Stimulated activated CD8-positive, alpha-beta memory T cell treated with anti-CD3 and anti-CD28 coated beads, Interleukin-2, amount 100 ng/mL, for 1 hour (primary cell): ENCODE data around the gene PLB1.
"Not testable (repeated sequence)": the region's sequence is repeated elsewhere in the genome, so short reads cannot be mapped to it uniquely, and the experiment has no call there.

Experiments
- DNase-seq, 2 donors: peaks; one replicate each; pipeline ENCODE4 v3.0.0-alpha.2; 2020; ENCODE audit warnings: low read depth in 2 of 2

Gene PLB1

GRCh38 chr2:28647682-28648081 is 151.8 kb downstream of the PLB1 start:
- no peak for DNase-seq

- DNase-seq, result no peak
Observed at GRCh38 chr2:28648147-28648546, 152.3 kb downstream of the PLB1 start.

- DNase-seq, result no peak
Observed at GRCh38 chr2:28648671-28649395, 153.0 kb downstream of the PLB1 start.

- DNase-seq, result no peak
Observed at GRCh38 chr2:28649481-28650265, 153.8 kb downstream of the PLB1 start.

- no peak for DNase-seq
Observed at GRCh38 chr2:28650266-28650584, 154.4 kb downstream of the PLB1 start.

- no peak for DNase-seq
Observed at GRCh38 chr2:28652217-28652616, 156.4 kb downstream of the PLB1 start.

- no peak for DNase-seq
Observed at GRCh38 chr2:28653892-28654662, 158.2 kb downstream of the PLB1 start.

GRCh38 chr2:28654663-28655320 is 158.9 kb downstream of the PLB1 start:
- no peak for DNase-seq

- no peak for DNase-seq
Observed at GRCh38 chr2:28656937-28657615, 161.2 kb downstream of the PLB1 start.

GRCh38 chr2:28658369-28658768 is 162.5 kb downstream of the PLB1 start:
- no peak for DNase-seq

- DNase-seq, result no peak
Observed at GRCh38 chr2:28659127-28659526, 163.3 kb downstream of the PLB1 start.

- no peak for DNase-seq
Observed at GRCh38 chr2:28661589-28662001, 165.7 kb downstream of the PLB1 start.

- no peak for DNase-seq
Observed at GRCh38 chr2:28662044-28662443, 166.2 kb downstream of the PLB1 start.

- no peak for DNase-seq
Observed at GRCh38 chr2:28662468-28663181, 166.8 kb downstream of the PLB1 start.

GRCh38 chr2:28663359-28663758 is 167.5 kb downstream of the PLB1 start:
- DNase-seq, result no peak

GRCh38 chr2:28664120-28664842 is 168.4 kb downstream of the PLB1 start:
- DNase-seq, result no peak

GRCh38 chr2:28665041-28665704 is 169.3 kb downstream of the PLB1 start:
- no peak for DNase-seq

GRCh38 chr2:28665811-28666377 is 170.0 kb downstream of the PLB1 start:
- DNase-seq, result not testable (repeated sequence)

GRCh38 chr2:28666496-28667184 is 170.8 kb downstream of the PLB1 start:
- DNase-seq, result no peak
